Endothelial cell of umbilical vein (primary cell): Measurements from ENCODE around the gene HIVEP3. TPM values are rescaled to one million over a fixed set of nuclear protein-coding genes. Genes with fewer than 3 reads are reported as not detected.
A peak's percentile ranks its signal among the peaks of the same experiment; 100 is the strongest.

Source experiments
- BruUV-seq: library from RNA; stranded (reverse); fragments of 400-500 nt; replicated peaks from 2 replicates; lab custom pipeline; 2021; lab: Mats Ljungman, UMichigan
- CTCF ChIA-PET: fragments of 300-600, 350-600 bp; sonication (Branson Sonifier 250); formaldehyde crosslinking; loops from one replicate; lab custom pipeline; 2021; ENCODE audit warnings: antibody characterized with exemption, inconsistent platforms; lab: Charles Lee
- POLR2A ChIA-PET: fragments of 300-600, 350-600 bp; sonication (Branson Sonifier 250); formaldehyde crosslinking; loops from one replicate; lab custom pipeline; 2021; ENCODE audit warnings: antibody characterized with exemption, inconsistent platforms; lab: Charles Lee
- DNase-seq: peaks from one replicate; pipeline ENCODE4 v3.0.0-alpha.2; 2011; ENCODE audit warnings: low read depth, low spot score
- FAIRE-seq: peaks from 2 replicates; lab custom pipeline; 2011; peaks lifted over from hg19 to GRCh38; lab: Jason Lieb, UNC
- H2AFZ ChIP-seq: 2 replicates; pipeline ENCODE4 v1.6.0; 2012; ENCODE audit warnings: low read depth, low read length, control low read depth, inconsistent platforms
- H3K27ac ChIP-seq: 2 replicates; pipeline ENCODE4 v1.5.1; 2011; ENCODE audit warnings: low read depth, mild to moderate bottlenecking, control low read depth, low read length, moderate library complexity; ENCODE audit not compliant: insufficient read depth
- H3K27me3 ChIP-seq, 2 experiments: 2 replicates each; pipeline versions ENCODE4 v1.6.0 to v1.6.1; 2011; ENCODE audit warnings: low read length in 2 of 2, mixed read lengths in 1 of 2; ENCODE audit not compliant: control insufficient read depth in 2 of 2, insufficient read depth in 2 of 2
- H3K36me3 ChIP-seq, 2 experiments: 2 replicates in 1 of 2; 3 replicates in 1 of 2; pipeline ENCODE4 v1.5.1; 2011; ENCODE audit warnings: low read length in 2 of 2, mild to moderate bottlenecking in 1 of 2, moderate library complexity in 1 of 2; ENCODE audit not compliant: control insufficient read depth in 2 of 2, insufficient read depth in 2 of 2; ENCODE audit errors: extremely low read depth in 1 of 2
- H3K4me1 ChIP-seq: 3 replicates; pipeline ENCODE4 v1.5.1; 2011; ENCODE audit warnings: mild to moderate bottlenecking, low read length; ENCODE audit not compliant: control insufficient read depth, insufficient read depth; ENCODE audit errors: extremely low read depth
- H3K4me2 ChIP-seq: 2 replicates; pipeline ENCODE4 v1.6.1; 2011; ENCODE audit warnings: low read length, control low read depth, mixed read lengths; ENCODE audit not compliant: insufficient read depth
- H3K4me3 ChIP-seq, 3 experiments: fragments of 200-600 bp in 1 of 3; sonication (generic), shearing (Covaris generic) in 1 of 3; replicated peaks in 1 of 3; 2 replicates each; pipeline ENCODE4 v1.5.1; 2011 to 2016; ENCODE audit warnings: control low read depth in 3 of 3, low read length in 3 of 3, mild to moderate bottlenecking in 2 of 3, inconsistent platforms in 1 of 3, low read depth in 1 of 3, moderate library complexity in 1 of 3; ENCODE audit not compliant: insufficient read depth in 1 of 3
- H3K79me2 ChIP-seq: 2 replicates; pipeline ENCODE4 v1.6.0; 2012; ENCODE audit warnings: low read length, inconsistent platforms; ENCODE audit not compliant: control insufficient read depth, insufficient read depth
- H3K9ac ChIP-seq: replicated peaks from 2 replicates; pipeline ENCODE3; 2011; ENCODE audit warnings: low read length, control low read depth; ENCODE audit not compliant: insufficient read depth; ENCODE audit errors: extremely low read depth
- H3K9me1 ChIP-seq: replicated peaks from 3 replicates; pipeline ENCODE4 v1.6.0; 2011; ENCODE audit warnings: mild to moderate bottlenecking, low read length; ENCODE audit not compliant: control insufficient read depth, insufficient read depth; ENCODE audit errors: extremely low read depth
- H3K9me3 ChIP-seq: replicated peaks from 2 replicates; pipeline ENCODE4 v1.5.1; 2012; ENCODE audit warnings: low read length, inconsistent platforms; ENCODE audit not compliant: control insufficient read depth, insufficient read depth
- H4K20me1 ChIP-seq: replicated peaks from 2 replicates; pipeline ENCODE3; 2011; ENCODE audit warnings: mild to moderate bottlenecking, low read length; ENCODE audit not compliant: control insufficient read depth, insufficient read depth; ENCODE audit errors: extremely low read depth
- CTCF ChIP-seq, 2 donors: IDR thresholded peaks; 1 replicate in 1 of 2; 2 replicates in 1 of 2; pipeline ENCODE4 v1.5.1; 2011; ENCODE audit warnings: low read length in 2 of 2, mild to moderate bottlenecking in 2 of 2, moderate library complexity in 2 of 2, control low read depth in 1 of 2, inconsistent platforms in 1 of 2, low read depth in 1 of 2; ENCODE audit not compliant: insufficient read depth in 1 of 2; ENCODE audit errors: extremely low read depth in 1 of 2
- EZH2 ChIP-seq: IDR thresholded peaks from 2 replicates; pipeline ENCODE4 v1.6.1; 2012; ENCODE audit warnings: borderline replicate concordance, low read depth, mild to moderate bottlenecking, moderate library complexity, low read length, inconsistent platforms; ENCODE audit not compliant: severe bottlenecking
- FOS ChIP-seq: IDR thresholded peaks from 2 replicates; pipeline ENCODE4 v1.6.1; 2011; ENCODE audit warnings: mild to moderate bottlenecking, low read length, moderate library complexity, borderline replicate concordance; ENCODE audit not compliant: insufficient read depth
- GATA2 ChIP-seq: IDR thresholded peaks from 2 replicates; pipeline ENCODE4 v1.7.0; 2011; ENCODE audit warnings: low read depth, mild to moderate bottlenecking, moderate library complexity, mixed read lengths, low read length; ENCODE audit not compliant: insufficient read length, insufficient read depth
- JUN ChIP-seq: IDR thresholded peaks from 2 replicates; pipeline ENCODE4 v1.6.1; 2011; ENCODE audit warnings: borderline replicate concordance, low read depth; ENCODE audit not compliant: insufficient read length, insufficient read depth
- MAX ChIP-seq: IDR thresholded peaks from 2 replicates; pipeline ENCODE4 v1.6.1; 2011; ENCODE audit not compliant: insufficient read depth, insufficient read length
- MYC ChIP-seq: IDR thresholded peaks from one replicate; pipeline ENCODE4 v1.6.1; 2011; ENCODE audit warnings: mild to moderate bottlenecking, low read depth, low read length
- POLR2A ChIP-seq: IDR thresholded peaks from 2 replicates; pipeline ENCODE4 v1.6.1; 2012; ENCODE audit warnings: low read depth, mild to moderate bottlenecking, control low read depth, low read length
- dilution Hi-C: fragments of 300-500 bp; cut with MboI; formaldehyde crosslinking; loops from one replicate; pipeline ENCODE4 v1.15.0; 2019; ENCODE audit warnings: low sequenced_read_pairs; ENCODE audit not compliant: extremely low pct_ligation_motif_present
- intact Hi-C: fragments of 100-400 bp; cut with micrococcal nuclease; formaldehyde crosslinking; loops from one replicate; pipeline ENCODE4 v1.10.0; 2022
- polyA plus RNA-seq, 4 experiments: library from polyadenylated mRNA; depleted of rRNA in 3 of 4; stranded (reverse) in 3 of 4; unstranded in 1 of 4; fragments of >200 nt; gene quantifications; 2 replicates each; pipeline versions ENCODE4 v1.2.1 to v1.2.3, GENCODE V29; 2011 to 2012; ENCODE audit warnings: missing spikeins in 1 of 4
- total RNA-seq: library from RNA; stranded (reverse); gene quantifications from 2 replicates; pipeline ENCODE4 v1.2.3, GENCODE V29; 2021

Gene HIVEP3
- total and polyA plus RNA-seq, 2 donors (not counting 3 experiments of a cell fraction or from before 2014, with no cell fraction given), result 3.4 to 4.0 TPM

- Histone ChIP-seq H2AFZ (no peak overlapping the region), H3K4me3 (no peak overlapping the region), H3K27me3 (peaks cover 0 to 6% of the 10 kb centered on the region in 2 experiments), H3K36me3 (no peaks in the 10 kb centered on the region), H4K20me1 (no peaks in the 10 kb centered on the region), H3K4me2 (no peak overlapping the region), H3K9ac (no peak overlapping the region), H3K27ac (no peak overlapping the region), H3K9me3 (no peaks in the 10 kb centered on the region), H3K4me1 (peaks cover 7% of the 10 kb centered on the region), H3K9me1 (no peaks in the 10 kb centered on the region), H3K79me2 (no peaks in the 10 kb centered on the region)
- dilution Hi-C loops, result no loop called here
- intact Hi-C loops, result loop anchor here (2.0 kb wide), 1 partner anchor 49 kb away; no protein-coding TSS in a partner anchor
- ChIA-PET CTCF (interaction anchor here (1.0 to 1.8 kb wide), 4 partner anchors 11 to 509 kb away, joined by 3 to 5 read pairs (median 3); no protein-coding TSS in a partner anchor), POLR2A (no interaction called here)
- no peak for FAIRE-seq
- BruUV-seq, result no TSS peak
- TF ChIP-seq EZH2, result no peak
- no peak for TF ChIP-seq MYC
- DNase-seq, result no peak
These were observed 254.9 kb downstream of the HIVEP3 start for GRCh38 chr1:41663671-41664400.

GRCh38 chr1:41662765-41663437, 255.8 kb downstream of the HIVEP3 start:
- Histone ChIP-seq H3K4me1 (peaks cover 7% of the 10 kb centered on the region), H3K4me3 (peak overlapping the region in 1 of 3 experiments; percentile 46), H3K4me2 (peak overlapping the region; percentile 18), H3K9me1 (no peaks in the 10 kb centered on the region), H3K9ac (peak overlapping the region; percentile 56), H3K79me2 (no peaks in the 10 kb centered on the region), H3K36me3 (no peaks in the 10 kb centered on the region), H3K9me3 (no peaks in the 10 kb centered on the region), H3K27ac (no peak overlapping the region), H2AFZ (peak overlapping the region; percentile 32), H3K27me3 (peaks cover 0 to 6% of the 10 kb centered on the region in 2 experiments), H4K20me1 (no peaks in the 10 kb centered on the region)
- no peak for TF ChIP-seq POLR2A
- TF ChIP-seq JUN, result no peak
- TF ChIP-seq GATA2, result no peak
- no peak for TF ChIP-seq MAX
- TF ChIP-seq FOS, result no peak
- TF ChIP-seq CTCF (IDR thresholded peaks at IDR 0.05; ENCODE audit: extremely low read depth in 1 of 2, insufficient read depth in 1 of 2, low read depth in 1 of 2, low read length in 2 of 2), result no peak
- TF ChIP-seq EZH2, result no peak
- TF ChIP-seq MYC, result no peak
- TSS peak; percentile 69 for BruUV-seq
- FAIRE-seq, result peak; percentile 12
- ChIA-PET POLR2A (no interaction called here), CTCF (interaction anchor here (1.0 to 1.8 kb wide), 4 partner anchors 10 to 510 kb away, joined by 3 to 5 read pairs (median 3); no protein-coding TSS in a partner anchor)
- dilution Hi-C loops, result no loop called here
- intact Hi-C loops, result loop anchor here (1.0 to 2.0 kb wide), 2 partner anchors 21 to 50 kb away; no protein-coding TSS in a partner anchor
- no peak for DNase-seq
